HG02943 (cell line): ENCODE results near the gene DMRT2.

Source experiments
- ATAC-seq: cut with Tn5 transposase; IDR thresholded peaks from one replicate; pipeline ENCODE4 v1.9.1; 2021; ENCODE audit warnings: mild to moderate bottlenecking, low read depth, moderate library complexity; ENCODE audit not compliant: unreplicated experiment

Gene DMRT2

DNA sequence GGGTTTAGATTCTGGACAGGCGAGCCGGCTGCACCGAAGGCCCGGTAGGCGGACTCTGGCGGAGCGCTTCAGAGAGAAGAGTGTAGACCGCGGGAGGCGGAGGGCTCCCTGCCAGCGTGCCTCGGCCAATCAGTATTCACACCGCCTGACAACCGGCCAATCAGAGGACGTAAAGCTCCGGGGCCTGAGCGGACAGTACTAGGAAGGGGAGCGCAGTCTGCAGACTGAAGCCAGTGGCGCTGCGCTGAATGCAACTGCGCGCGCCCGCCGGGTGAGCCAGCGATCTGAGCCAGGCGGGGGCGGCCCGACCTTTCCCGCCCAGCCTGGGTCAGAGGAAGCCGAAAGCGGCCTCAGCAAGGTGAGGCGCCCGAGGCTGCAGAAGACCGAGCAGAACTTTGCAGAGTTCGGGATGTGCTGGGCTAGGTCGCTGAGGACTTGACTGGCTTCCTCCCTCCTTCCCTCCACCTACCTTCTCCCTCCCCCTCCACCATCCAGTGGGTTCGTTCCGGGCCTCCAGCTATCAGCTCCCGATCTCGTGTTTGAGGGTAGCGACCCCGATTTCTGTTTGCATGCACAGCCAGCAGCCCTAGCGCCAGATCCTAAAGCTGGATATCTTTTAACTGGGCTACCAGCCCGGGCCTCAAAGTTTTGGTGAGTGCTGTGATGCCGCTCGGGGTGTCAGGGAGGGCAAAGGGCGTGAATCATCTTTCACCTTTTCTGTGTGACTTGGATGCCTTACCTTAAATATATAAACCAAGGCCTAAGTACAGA, at the start of gene DMRT2:
Gene DMRT2, plus strand, starts transcription at position 233 of the 771 bp plus-strand sequence. CDS start 1,257 bp downstream, outside the sequence.
- ATAC-seq: no peak

DNA sequence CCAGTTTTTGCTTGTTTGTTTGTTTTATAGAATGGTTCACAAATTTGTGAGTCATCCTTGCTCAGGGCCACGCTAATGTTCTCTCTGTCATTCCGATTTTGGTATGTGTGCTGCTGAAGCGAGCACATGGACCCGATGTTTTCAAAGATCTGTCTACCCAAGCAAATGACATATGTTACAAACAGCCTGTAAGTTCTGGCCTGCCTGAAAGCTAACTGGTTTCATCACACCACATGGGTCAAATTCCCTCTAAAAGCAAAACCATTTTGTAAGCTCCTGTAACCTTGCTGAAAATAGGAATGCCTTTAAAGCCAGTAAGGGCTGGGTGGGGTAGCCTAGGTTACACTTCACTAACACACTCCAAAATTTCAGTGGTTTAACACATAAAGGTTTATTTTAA, 48.3 kb upstream of the DMRT2 start:
- ATAC-seq: no peak

DNA sequence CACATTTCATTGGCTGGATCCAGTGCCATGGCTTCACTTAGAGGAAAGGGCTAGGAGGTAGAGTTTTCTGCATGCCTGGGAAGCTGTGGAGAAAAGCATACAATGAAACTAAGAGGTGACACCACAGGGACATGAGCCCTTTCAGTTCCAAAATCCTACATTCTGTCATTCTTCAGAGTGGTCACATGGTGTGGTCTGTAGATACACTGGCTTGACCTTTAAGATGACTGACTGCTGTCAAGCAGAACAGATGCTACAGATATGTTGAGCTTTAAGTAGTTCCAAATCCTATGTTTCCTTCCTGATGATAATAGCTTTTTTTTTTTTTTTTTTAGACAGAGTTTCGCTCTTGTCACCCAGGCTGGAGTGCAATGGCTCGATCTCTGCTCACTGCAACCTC, 47.5 kb upstream of the DMRT2 start:
- no peak for ATAC-seq

GRCh38 chr9:1005043-1005667, 45.0 kb upstream of the DMRT2 start:
- ATAC-seq: no peak

- ATAC-seq: no peak
Measured at GRCh38 chr9:1007312-1007711, 42.8 kb upstream of the DMRT2 start.

DNA sequence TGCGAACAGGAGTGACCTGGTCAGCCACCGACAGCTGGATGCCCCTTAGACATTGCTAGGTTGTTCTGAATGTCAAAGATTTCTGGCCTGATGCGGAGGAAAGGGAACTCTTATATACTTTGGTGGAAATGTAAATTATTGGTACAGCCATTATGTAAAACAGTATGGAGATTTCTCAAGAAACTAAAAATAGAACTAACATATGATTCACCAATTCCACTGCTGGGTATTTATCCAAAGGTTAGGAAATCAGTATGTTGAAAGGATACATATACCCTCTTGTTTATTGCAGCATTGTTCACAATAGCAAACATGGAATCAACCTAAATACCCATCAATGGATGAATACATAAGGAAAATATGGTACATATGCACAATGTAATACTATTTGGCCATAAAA, 41.9 kb upstream of the DMRT2 start:
- no peak for ATAC-seq

GRCh38 chr9:1009101-1009707, 41.0 kb upstream of the DMRT2 start:
- ATAC-seq: peak; percentile 97

DNA sequence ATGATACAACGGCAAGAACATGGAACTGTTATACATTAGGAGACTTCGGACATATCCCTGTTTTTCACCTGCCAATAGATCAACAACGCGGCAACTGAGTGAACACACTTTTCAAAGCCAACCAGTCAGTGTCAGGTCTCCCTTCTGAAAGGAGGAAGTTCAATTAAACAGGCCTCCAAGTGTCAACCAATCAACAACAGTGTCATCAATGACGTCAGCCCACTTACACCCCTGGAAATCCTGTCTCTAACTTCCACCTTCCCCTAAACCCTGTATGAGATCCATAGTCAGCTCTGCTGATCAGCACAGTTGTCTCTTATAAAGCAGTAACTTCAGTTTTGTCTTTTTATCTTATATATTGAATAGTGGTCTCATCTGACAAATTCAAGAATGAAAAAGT, 37.1 kb upstream of the DMRT2 start:
- no peak for ATAC-seq

GRCh38 chr9:1014225-1014624, 35.9 kb upstream of the DMRT2 start:
- no peak for ATAC-seq

DNA sequence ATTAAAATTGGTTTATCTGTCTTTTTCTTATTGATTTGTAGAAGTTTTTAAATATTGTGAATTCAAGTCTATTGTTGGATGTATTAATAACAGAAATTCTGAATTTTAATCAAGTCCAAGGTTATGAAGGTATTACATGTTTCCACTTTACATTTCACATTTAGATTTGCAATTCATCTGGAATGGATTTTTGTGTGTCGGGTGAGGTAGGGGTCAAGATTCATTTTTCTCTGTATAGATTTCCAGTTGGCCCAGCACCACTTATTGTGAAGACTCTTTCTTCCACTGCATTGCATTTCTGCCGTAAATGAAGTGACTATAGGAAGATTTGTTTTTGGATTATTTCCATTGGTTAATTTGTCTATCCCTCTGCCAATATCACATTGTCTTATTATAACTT, 35.5 kb upstream of the DMRT2 start:
- ATAC-seq: no peak

GRCh38 chr9:1018121-1018520, 32.0 kb upstream of the DMRT2 start:
- ATAC-seq: no peak

GRCh38 chr9:1024112-1024511, 26.0 kb upstream of the DMRT2 start:
- ATAC-seq: no peak

GRCh38 chr9:1025131-1025530, 25.0 kb upstream of the DMRT2 start:
- no peak for ATAC-seq

GRCh38 chr9:1026219-1026618, 23.9 kb upstream of the DMRT2 start:
- ATAC-seq: no peak

GRCh38 chr9:1028501-1029190, 21.5 kb upstream of the DMRT2 start:
- ATAC-seq: no peak

DNA sequence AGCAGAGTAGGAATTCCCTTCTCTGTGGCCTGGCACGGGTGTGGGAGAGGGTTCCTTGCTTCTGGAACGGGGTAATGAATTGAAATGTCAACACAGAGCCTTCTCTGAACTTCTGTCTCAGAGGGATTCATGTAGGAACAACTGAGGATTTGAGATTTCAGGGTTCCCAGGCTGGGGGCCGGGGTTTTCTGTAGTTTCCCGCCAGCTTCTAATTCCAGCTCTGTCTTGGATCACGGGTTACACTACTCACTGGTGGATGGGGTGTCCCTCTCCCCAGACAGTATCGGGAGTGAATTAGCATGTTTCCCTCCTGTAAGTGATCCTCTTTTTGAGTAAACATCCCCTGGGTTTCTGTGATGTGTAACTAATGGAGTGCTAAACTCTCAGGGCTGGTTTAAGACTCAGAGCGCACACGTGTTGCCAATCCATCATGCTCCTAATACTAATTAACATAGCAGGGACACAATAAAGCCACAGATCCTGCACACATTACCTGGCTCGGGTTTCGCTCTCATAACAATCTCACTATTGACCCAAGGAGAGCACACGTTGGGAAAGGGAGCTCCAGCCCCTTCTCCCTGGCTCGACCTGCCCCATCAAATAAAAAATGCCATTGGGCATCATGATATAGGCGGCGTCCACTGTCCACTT, 18.1 kb upstream of the DMRT2 start:
- no peak for ATAC-seq

DNA sequence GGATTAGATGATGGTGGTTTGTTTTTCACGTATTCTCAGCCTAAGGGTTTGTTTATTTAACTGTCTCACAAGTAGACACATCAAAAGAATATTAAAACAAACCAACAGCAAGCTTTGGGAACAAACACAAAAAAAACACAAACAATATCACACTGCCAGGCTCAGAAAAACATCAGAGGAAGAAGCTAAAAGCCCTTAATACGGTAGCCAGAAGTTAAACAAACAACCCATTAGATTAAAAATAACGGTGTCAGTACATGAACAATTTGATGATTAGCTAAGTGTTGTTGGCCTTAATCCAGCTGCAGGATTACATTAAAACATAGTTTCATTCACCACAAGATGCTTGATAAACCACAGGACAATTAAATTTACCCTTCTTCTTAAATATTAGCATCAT, 15.9 kb upstream of the DMRT2 start:
- ATAC-seq: no peak

GRCh38 chr9:1039589-1039988, 10.6 kb upstream of the DMRT2 start:
- ATAC-seq: no peak

DNA sequence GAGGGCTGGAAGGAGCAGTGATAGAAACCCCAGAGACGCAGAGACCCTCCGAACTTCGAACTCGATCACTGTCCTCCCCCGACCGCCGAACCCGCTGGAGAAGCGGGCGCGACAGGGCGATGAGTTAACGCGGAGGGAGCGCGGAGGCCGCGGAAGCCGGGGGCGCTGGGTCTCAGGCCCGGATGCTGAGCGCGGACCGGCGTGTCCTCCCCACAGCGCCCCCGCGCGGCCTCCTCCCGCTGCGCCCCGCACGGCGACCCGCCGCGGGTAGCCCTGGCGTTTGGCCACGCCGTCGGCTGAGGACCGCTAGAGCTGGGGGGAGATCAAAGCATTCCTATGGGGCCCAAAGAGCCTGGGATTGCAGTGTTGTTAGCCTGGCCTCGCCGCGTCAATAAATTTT, 7.7 kb upstream of the DMRT2 start:
- ATAC-seq: no peak

DNA sequence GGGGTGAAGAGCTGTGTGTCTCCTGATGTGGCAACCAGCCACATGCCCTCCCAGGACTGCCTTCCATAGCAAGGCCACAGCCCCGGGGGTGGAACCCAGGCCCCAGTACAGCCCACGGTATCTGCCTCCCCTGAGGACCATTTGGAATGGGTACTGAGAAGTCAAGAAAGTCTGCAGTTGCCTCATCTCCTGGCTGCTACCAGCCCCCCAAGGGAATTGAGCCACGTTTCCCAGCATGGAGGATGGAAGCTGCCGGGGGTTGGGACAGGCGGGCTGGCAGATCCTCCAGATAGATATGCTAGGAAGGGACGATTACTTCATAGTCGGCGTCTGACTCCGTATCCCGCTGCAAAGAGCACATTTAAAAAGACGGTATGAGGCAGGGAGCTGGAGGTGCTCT, 5.5 kb upstream of the DMRT2 start:
- ATAC-seq: no peak
